ENCODE measurements around the gene SLC15A5. TPM values are rescaled to one million over a fixed set of nuclear protein-coding genes. Genes with fewer than 3 reads are reported as not detected.

SLC15A5 gene
- polyA plus RNA-seq, 1 of the 3 experiments (the other 2 are of a cell fraction), result not detected

GRCh38 chr12:16297521-16297920, 20.0 kb upstream of the SLC15A5 start:
- CTCF ChIA-PET, result no interaction called here
- no peaks in the 10 kb centered on the region for H3K36me3 ChIP-seq (replicated peaks in 1 of 2; ENCODE audit: control insufficient read depth in 1 of 2, insufficient read depth in 2 of 2, low read length in 1 of 2)
- no peaks in the 10 kb centered on the region for H4K20me1 ChIP-seq (ENCODE audit: insufficient read depth)
- H3K9me3 ChIP-seq, result no peaks in the 10 kb centered on the region
- 13% methylated on average over 1 of the region's 1 CpG for WGBS (ENCODE audit: low lambda C conversion rate)
- H2AFZ ChIP-seq (ENCODE audit: low read depth), result no peak overlapping the region
- no peaks in the 10 kb centered on the region for H3K4me1 ChIP-seq (ENCODE audit: control insufficient read depth in 1 of 2, insufficient read depth in 2 of 2, low read depth in 1 of 2, low read length in 1 of 2)
- no peak for DNase-seq
- H3K27me3 ChIP-seq (ENCODE audit: insufficient read depth), result no peaks in the 10 kb centered on the region
- no peak overlapping the region for H3K4me3 ChIP-seq (ENCODE audit: low read depth in 2 of 2, low read length in 1 of 2)
- no peak for TF ChIP-seq REST (IDR thresholded peaks at IDR 0.05; ENCODE audit: low read depth, low read length)
- TF ChIP-seq JUND (IDR thresholded peaks at IDR 0.05), result no peak
- TF ChIP-seq FOXJ3 (CRISPR knock-in tag; IDR thresholded peaks at IDR 0.05), result no peak
- TF ChIP-seq, protein P1, sequence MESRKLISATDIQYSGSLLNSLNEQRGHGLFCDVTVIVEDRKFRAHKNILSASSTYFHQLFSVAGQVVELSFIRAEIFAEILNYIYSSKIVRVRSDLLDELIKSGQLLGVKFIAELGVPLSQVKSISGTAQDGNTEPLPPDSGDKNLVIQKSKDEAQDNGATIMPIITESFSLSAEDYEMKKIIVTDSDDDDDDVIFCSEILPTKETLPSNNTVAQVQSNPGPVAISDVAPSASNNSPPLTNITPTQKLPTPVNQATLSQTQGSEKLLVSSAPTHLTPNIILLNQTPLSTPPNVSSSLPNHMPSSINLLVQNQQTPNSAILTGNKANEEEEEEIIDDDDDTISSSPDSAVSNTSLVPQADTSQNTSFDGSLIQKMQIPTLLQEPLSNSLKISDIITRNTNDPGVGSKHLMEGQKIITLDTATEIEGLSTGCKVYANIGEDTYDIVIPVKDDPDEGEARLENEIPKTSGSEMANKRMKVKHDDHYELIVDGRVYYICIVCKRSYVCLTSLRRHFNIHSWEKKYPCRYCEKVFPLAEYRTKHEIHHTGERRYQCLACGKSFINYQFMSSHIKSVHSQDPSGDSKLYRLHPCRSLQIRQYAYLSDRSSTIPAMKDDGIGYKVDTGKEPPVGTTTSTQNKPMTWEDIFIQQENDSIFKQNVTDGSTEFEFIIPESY (IDR thresholded peaks at IDR 0.05; ENCODE audit: borderline replicate concordance, low read depth), result no peak
- TF ChIP-seq, protein P2, sequence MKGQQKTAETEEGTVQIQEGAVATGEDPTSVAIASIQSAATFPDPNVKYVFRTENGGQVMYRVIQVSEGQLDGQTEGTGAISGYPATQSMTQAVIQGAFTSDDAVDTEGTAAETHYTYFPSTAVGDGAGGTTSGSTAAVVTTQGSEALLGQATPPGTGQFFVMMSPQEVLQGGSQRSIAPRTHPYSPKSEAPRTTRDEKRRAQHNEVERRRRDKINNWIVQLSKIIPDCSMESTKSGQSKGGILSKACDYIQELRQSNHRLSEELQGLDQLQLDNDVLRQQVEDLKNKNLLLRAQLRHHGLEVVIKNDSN (IDR thresholded peaks at IDR 0.05; ENCODE audit: borderline replicate concordance, low read depth), result no peak
- TF ChIP-seq CHD2 (IDR thresholded peaks at IDR 0.05; ENCODE audit: low read length, partially characterized antibody), result no peak
- no peak for TF ChIP-seq SIN3A (IDR thresholded peaks at IDR 0.05; ENCODE audit: borderline replicate concordance, low read depth, low read length)
- no peak for TF ChIP-seq RFX5 (IDR thresholded peaks at IDR 0.05; ENCODE audit: low read length)
- TF ChIP-seq IRF3 (IDR thresholded peaks at IDR 0.05; ENCODE audit: low read depth, low read length), result no peak
- TF ChIP-seq RAD21 (IDR thresholded peaks at IDR 0.05; ENCODE audit: low read length), result no peak
- TF ChIP-seq POLR2AphosphoS5 (IDR thresholded peaks at IDR 0.05; ENCODE audit: low read depth, low read length), result no peak
- no peak for TF ChIP-seq FOSL2 (IDR thresholded peaks at IDR 0.05; ENCODE audit: borderline replicate concordance, low read depth)
- no peak for TF ChIP-seq ELF1 (IDR thresholded peaks at IDR 0.05)
- no peak for TF ChIP-seq MXI1 (IDR thresholded peaks at IDR 0.05; ENCODE audit: low read depth, low read length)
- TF ChIP-seq RCOR1 (IDR thresholded peaks at IDR 0.05; ENCODE audit: low read length), result no peak
- TF ChIP-seq YY1 (IDR thresholded peaks at IDR 0.05; ENCODE audit: low read depth), result no peak
- no peak for TF ChIP-seq MEF2A (IDR thresholded peaks at IDR 0.05; ENCODE audit: borderline replicate concordance, low read depth)
- H3K9ac ChIP-seq, result no peak overlapping the region
- no peak overlapping the region for H3K27ac ChIP-seq (ENCODE audit: low read depth in 2 of 2, low read length in 1 of 2)
- H3K79me2 ChIP-seq (ENCODE audit: insufficient read depth), result no peaks in the 10 kb centered on the region
- POLR2A ChIA-PET, result no interaction called here
- H3K9me2 ChIP-seq, result no peaks in the 10 kb centered on the region
- no peaks in the 10 kb centered on the region for H3F3A ChIP-seq (replicated peaks; ENCODE audit: insufficient read depth)
- H3K4me2 ChIP-seq, result no peak overlapping the region
